PFSK-1 (cell line): ENCODE data around the gene PHF20.

Experiments used
- FOXP2 ChIP-seq: optimal IDR thresholded peaks from 2 replicates; pipeline ENCODE3; 2011; ENCODE audit warnings: borderline replicate concordance, control low read depth, inconsistent platforms; ENCODE audit not compliant: insufficient read depth; ENCODE audit errors: extremely low read length, extremely low read depth
- POLR2AphosphoS5 ChIP-seq: IDR thresholded peaks from 2 replicates; pipeline ENCODE4 v1.6.1; 2012; ENCODE audit warnings: low read depth, mild to moderate bottlenecking, control low read depth, low read length, moderate library complexity
- SIN3A ChIP-seq: IDR thresholded peaks from 2 replicates; pipeline ENCODE4 v1.6.1; 2012; ENCODE audit warnings: mild to moderate bottlenecking, low read length, moderate library complexity, borderline replicate concordance; ENCODE audit not compliant: insufficient read depth
- TAF1 ChIP-seq: IDR thresholded peaks from 2 replicates; pipeline ENCODE4 v1.6.1; 2012; ENCODE audit warnings: low read length, control low read depth, borderline replicate concordance; ENCODE audit not compliant: insufficient read depth
- TF ChIP-seq, protein P1 (sequence below), 2 experiments: IDR thresholded peaks; 2 replicates each; pipeline versions ENCODE4 v1.6.1 to v1.8.0; 2011 to 2012; ENCODE audit warnings: low read depth in 2 of 2, low read length in 2 of 2, control low read depth in 1 of 2, inconsistent platforms in 1 of 2, mild to moderate bottlenecking in 1 of 2, moderate library complexity in 1 of 2; ENCODE audit not compliant: insufficient read depth in 1 of 2

PHF20 gene

DNA sequence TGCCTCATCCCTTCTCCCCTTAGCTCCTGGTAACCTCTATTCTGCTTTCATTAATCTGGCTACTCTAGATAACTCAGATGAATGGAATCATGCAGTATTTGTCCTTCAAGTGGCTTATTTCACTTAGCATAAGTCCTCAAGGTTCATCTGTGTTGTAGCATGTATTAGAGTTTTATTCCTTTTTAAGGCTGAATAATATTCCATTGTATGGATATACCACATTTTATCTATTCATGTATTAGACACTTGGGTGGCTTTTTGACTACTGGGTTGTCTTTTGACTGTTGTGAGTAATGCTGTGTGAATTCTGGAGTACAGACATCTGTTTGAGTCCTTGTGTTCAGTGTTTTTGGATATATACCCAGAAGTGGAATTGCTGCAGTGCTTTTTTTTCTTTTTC is 58.4 kb downstream of the PHF20 start:
- TF ChIP-seq SIN3A (no peak), TAF1 (no peak), FOXP2 (no peak), POLR2AphosphoS5 (no peak)
- TF ChIP-seq, protein P1, sequence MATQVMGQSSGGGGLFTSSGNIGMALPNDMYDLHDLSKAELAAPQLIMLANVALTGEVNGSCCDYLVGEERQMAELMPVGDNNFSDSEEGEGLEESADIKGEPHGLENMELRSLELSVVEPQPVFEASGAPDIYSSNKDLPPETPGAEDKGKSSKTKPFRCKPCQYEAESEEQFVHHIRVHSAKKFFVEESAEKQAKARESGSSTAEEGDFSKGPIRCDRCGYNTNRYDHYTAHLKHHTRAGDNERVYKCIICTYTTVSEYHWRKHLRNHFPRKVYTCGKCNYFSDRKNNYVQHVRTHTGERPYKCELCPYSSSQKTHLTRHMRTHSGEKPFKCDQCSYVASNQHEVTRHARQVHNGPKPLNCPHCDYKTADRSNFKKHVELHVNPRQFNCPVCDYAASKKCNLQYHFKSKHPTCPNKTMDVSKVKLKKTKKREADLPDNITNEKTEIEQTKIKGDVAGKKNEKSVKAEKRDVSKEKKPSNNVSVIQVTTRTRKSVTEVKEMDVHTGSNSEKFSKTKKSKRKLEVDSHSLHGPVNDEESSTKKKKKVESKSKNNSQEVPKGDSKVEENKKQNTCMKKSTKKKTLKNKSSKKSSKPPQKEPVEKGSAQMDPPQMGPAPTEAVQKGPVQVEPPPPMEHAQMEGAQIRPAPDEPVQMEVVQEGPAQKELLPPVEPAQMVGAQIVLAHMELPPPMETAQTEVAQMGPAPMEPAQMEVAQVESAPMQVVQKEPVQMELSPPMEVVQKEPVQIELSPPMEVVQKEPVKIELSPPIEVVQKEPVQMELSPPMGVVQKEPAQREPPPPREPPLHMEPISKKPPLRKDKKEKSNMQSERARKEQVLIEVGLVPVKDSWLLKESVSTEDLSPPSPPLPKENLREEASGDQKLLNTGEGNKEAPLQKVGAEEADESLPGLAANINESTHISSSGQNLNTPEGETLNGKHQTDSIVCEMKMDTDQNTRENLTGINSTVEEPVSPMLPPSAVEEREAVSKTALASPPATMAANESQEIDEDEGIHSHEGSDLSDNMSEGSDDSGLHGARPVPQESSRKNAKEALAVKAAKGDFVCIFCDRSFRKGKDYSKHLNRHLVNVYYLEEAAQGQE (IDR thresholded peaks at IDR 0.05; ENCODE audit: insufficient read depth in 1 of 2, low read depth in 2 of 2, low read length in 2 of 2), result no peak

DNA sequence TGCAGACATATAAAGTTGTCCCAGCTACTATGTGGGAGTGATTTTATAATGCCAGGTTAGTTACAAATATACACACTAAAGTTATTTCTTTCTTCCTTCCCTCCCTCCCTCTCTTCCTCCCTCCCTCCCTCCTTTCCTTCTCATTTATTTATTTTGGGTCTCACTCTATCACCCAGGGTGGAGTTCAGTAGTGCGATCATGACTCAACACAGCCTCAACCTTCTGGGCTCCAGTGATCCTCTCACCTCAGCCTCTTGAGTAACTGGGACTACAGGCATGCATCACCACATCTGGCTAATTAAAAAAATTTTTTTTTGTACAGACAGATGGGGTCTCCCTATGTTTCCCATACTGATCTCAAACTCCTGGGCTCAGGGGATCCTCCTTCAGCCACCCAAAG is 59.2 kb downstream of the PHF20 start:
- no peak for TF ChIP-seq FOXP2

DNA sequence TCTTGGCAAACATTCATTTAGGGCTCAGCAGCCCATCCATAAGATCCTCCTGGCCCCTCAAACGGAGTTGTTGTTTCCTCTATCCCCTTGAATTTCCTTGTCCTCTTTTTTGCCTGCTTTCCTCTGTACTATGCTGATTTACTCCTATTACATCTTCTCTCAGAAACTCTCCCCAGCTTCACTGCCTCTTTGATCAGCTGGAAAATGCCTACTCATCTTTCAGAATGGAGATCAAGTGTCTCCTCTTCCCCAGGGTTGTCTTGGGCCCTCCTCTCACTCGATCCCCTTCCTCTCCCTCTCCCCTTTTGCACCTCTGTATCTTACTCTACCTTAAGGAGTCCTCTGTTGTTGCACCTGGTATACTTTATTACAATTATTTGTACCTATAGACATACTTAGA is 60.2 kb downstream of the PHF20 start:
- no peak for TF ChIP-seq FOXP2
- TF ChIP-seq, protein P1 (IDR thresholded peaks at IDR 0.05; ENCODE audit: insufficient read depth in 1 of 2, low read depth in 2 of 2, low read length in 2 of 2), result no peak

DNA sequence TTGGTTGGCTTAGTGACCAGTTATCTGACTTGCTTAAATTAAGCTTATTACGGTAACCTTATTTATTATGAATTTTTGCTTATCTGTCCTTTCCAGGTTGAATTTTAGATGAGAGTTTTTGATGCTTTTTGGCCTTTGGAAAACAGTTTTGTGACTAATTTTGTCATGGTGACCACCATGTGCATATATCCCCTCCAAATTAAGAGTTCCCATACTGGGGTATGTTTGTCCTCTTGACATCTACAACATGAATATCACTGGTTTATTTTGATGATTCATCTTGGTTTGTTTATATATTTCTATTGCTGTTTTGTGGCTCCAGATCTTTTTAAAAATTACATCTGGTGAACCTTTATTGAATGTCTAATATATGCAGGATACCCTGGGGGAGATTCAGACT is 61.4 kb downstream of the PHF20 start:
- TF ChIP-seq FOXP2 (no peak), SIN3A (no peak)
- TF ChIP-seq, protein P1 (IDR thresholded peaks at IDR 0.05; ENCODE audit: insufficient read depth in 1 of 2, low read depth in 2 of 2, low read length in 2 of 2), result no peak

DNA sequence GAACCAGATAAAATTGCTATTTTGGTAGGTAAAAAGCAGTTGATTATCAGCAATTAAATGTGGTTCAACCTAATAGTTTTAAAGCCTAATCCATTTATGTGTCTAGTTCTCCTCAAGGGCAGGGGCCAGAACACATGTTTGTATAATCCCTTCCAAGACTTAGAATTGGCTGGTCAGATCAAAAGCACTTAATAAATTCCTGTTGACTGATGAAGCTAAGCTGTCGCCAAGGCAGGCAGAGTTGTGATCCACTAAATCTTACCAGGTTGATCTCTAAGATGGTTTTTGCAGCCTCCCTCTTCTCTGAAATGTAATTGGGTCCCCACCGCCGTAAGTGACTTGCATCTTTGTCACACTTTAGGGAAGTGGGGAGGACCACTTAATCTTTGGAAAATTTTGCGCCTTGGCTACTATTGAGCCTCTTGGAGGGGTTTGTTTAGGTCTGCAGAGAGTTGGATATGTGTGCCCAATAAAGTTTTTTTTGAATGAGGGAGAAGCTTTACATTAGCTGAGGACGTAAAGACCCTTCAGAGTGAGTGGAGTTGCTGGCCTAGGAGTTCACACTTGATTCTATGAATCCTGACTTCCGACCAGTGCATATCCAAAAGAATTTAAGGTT is 65.9 kb downstream of the PHF20 start:
- TF ChIP-seq, protein P1 (IDR thresholded peaks at IDR 0.05; ENCODE audit: insufficient read depth in 1 of 2, low read depth in 2 of 2, low read length in 2 of 2), result no peak
- TF ChIP-seq POLR2AphosphoS5 (no peak), SIN3A (no peak), TAF1 (no peak), FOXP2 (no peak)

DNA sequence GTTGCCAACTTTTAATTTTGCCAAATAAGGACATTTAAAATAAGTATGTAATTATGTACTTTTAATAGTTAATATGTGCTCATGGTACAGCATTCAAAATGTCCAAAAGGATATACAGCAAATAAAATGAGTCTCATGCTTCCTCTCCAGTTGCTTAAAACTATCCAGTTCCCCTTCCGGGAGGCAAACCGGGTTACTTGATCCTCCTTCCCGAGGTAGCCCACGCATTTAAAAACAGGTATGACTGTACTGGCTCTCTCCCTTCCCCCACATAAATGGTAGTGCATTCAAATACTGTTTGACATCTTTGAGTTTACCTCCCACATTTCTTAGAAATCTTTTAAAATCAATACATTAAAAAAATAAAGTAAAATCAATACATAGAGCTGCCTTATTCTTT is 66.4 kb downstream of the PHF20 start:
- TF ChIP-seq POLR2AphosphoS5 (no peak), FOXP2 (no peak), TAF1 (no peak), SIN3A (no peak)
- TF ChIP-seq, protein P1 (IDR thresholded peaks at IDR 0.05; ENCODE audit: insufficient read depth in 1 of 2, low read depth in 2 of 2, low read length in 2 of 2), result no peak
